HCT116 (cell line): ENCODE measurements around the gene APOC1. TPM values are rescaled to one million over a fixed set of nuclear protein-coding genes. Genes with fewer than 3 reads are reported as not detected.
A peak's percentile ranks its signal among the peaks of the same experiment; 100 is the strongest.

ENCODE experiments used
- ATAC-seq: fragments of 200-7000 bp; cut with Tn5 transposase; 2 replicates; pipeline ENCODE4 v1.9.1; 2020; ENCODE audit warnings: mild to moderate bottlenecking, moderate library complexity
- BruUV-seq: library from RNA; stranded (reverse); fragments of 400-500 nt; replicated peaks from 2 replicates; lab custom pipeline; 2021; lab: Mats Ljungman, UMichigan
- CTCF ChIA-PET: fragments of 300-600 bp; sonication (Branson Sonifier 250); formaldehyde crosslinking; loops from one replicate; lab custom pipeline; 2021; ENCODE audit warnings: antibody characterized with exemption; lab: Charles Lee
- POLR2A ChIA-PET: fragments of 300-600, 350-600 bp; sonication (Branson Sonifier 250); formaldehyde crosslinking; loops from one replicate; lab custom pipeline; 2021; ENCODE audit warnings: antibody characterized with exemption; lab: Charles Lee
- RAD21 ChIA-PET, 2 experiments: fragments of 300-600 bp; sonication (Branson Sonifier 250); formaldehyde crosslinking; loops; one replicate each; lab custom pipeline; 2023; ENCODE audit warnings: low total read pairs in 2 of 2; ENCODE audit not compliant: uncharacterized antibody in 2 of 2, unreplicated experiment in 2 of 2, low non-redundant PET in 1 of 2; lab: Charles Lee
- DNase-seq: peaks from one replicate; pipeline ENCODE4 v3.0.0-alpha.2; 2010; ENCODE audit warnings: low read depth, low spot score
- H2AFZ ChIP-seq: fragments of 200-600 bp; shearing (Covaris generic), sonication (generic); 2 replicates; pipeline ENCODE4 v1.6.1; 2017; ENCODE audit warnings: low read depth, mixed run types, mixed read lengths, antibody characterized with exemption, low read length; ENCODE audit not compliant: poor library complexity, severe bottlenecking
- H3K27ac ChIP-seq: 2 replicates; pipeline ENCODE4 v1.5.1; 2012; ENCODE audit warnings: low read depth, low read length
- H3K27me3 ChIP-seq: fragments of 200-600 bp; sonication (generic); 2 replicates; pipeline ENCODE4 v1.6.1; 2016; ENCODE audit warnings: mixed run types, low read length, mixed read lengths; ENCODE audit not compliant: insufficient read depth
- H3K36me3 ChIP-seq, 2 experiments: fragments of 200-500 bp in 1 of 2; fragments of 200-600 bp in 1 of 2; sonication (Bioruptor generic) in 1 of 2; sonication (generic) in 1 of 2; 2 replicates each; pipeline versions ENCODE4 v1.5.1 to v1.6.1; 2014 to 2016; ENCODE audit warnings: low read length in 2 of 2, inconsistent platforms in 1 of 2, mixed read lengths in 1 of 2, mixed run types in 1 of 2; ENCODE audit not compliant: insufficient read depth in 2 of 2, control insufficient read depth in 1 of 2
- H3K4me1 ChIP-seq, 2 experiments: fragments of 200-600 bp in 1 of 2; sonication (generic) in 1 of 2; 2 replicates each; pipeline versions ENCODE4 v1.5.1 to v1.6.1; 2012 to 2017; ENCODE audit warnings: low read length in 2 of 2, inconsistent platforms in 1 of 2, mild to moderate bottlenecking in 1 of 2, mixed read lengths in 1 of 2, mixed run types in 1 of 2, moderate library complexity in 1 of 2; ENCODE audit not compliant: insufficient read depth in 2 of 2, control insufficient read depth in 1 of 2
- H3K4me2 ChIP-seq: fragments of 200-600 bp; sonication (generic); 2 replicates; pipeline ENCODE4 v1.6.1; 2017; ENCODE audit warnings: mixed run types, low read length, mixed read lengths
- H3K4me3 ChIP-seq, 2 experiments: fragments of 200-600 bp in 1 of 2; sonication (generic) in 1 of 2; replicated peaks in 1 of 2; 2 replicates each; pipeline ENCODE4 v1.5.1; 2011 to 2016; ENCODE audit warnings: low read length in 2 of 2, control low read depth in 1 of 2, low read depth in 1 of 2, mild to moderate bottlenecking in 1 of 2, mixed read lengths in 1 of 2, mixed run types in 1 of 2
- H3K79me2 ChIP-seq: fragments of 200-600 bp; sonication (generic); 2 replicates; pipeline ENCODE4 v1.6.1; 2017; ENCODE audit warnings: mild to moderate bottlenecking, mixed run types, low read length, moderate library complexity, mixed read lengths; ENCODE audit not compliant: insufficient read depth
- H3K9ac ChIP-seq: fragments of 200-600 bp; sonication (generic); 2 replicates; pipeline ENCODE4 v1.6.1; 2016; ENCODE audit warnings: low read length, mixed read lengths
- H3K9me2 ChIP-seq: fragments of 200-600 bp; sonication (generic), shearing (Covaris generic); 2 replicates; pipeline ENCODE4 v1.6.1; 2017; ENCODE audit warnings: mixed run types, mild to moderate bottlenecking, moderate library complexity; ENCODE audit not compliant: insufficient read depth
- H3K9me3 ChIP-seq, 2 experiments: fragments of 200-500 bp in 1 of 2; fragments of 200-600 bp in 1 of 2; sonication (Bioruptor generic) in 1 of 2; sonication (generic) in 1 of 2; 2 replicates each; pipeline ENCODE4 v1.6.1; 2014 to 2017; ENCODE audit warnings: low read length in 2 of 2, mixed read lengths in 2 of 2, inconsistent platforms in 1 of 2, low read depth in 1 of 2, mild to moderate bottlenecking in 1 of 2, mixed run types in 1 of 2, moderate library complexity in 1 of 2; ENCODE audit not compliant: control insufficient read depth in 1 of 2, insufficient read depth in 1 of 2
- H4K20me1 ChIP-seq: fragments of 200-600 bp; sonication (generic), shearing (Covaris generic); 2 replicates; pipeline ENCODE4 v1.6.1; 2017; ENCODE audit warnings: mixed run types, mild to moderate bottlenecking, moderate library complexity; ENCODE audit not compliant: insufficient read depth
- CBX3 ChIP-seq: IDR thresholded peaks from 2 replicates; pipeline ENCODE4 v1.6.1; 2012; ENCODE audit warnings: low read depth
- CEBPB ChIP-seq: IDR thresholded peaks from 2 replicates; pipeline ENCODE4 v1.6.1; 2012; ENCODE audit warnings: low read depth
- EGR1 ChIP-seq: IDR thresholded peaks from 2 replicates; pipeline ENCODE4 v1.6.1; 2012; ENCODE audit warnings: low read depth
- ELF1 ChIP-seq: IDR thresholded peaks from 2 replicates; pipeline ENCODE4 v1.6.1; 2012; ENCODE audit warnings: low read depth, borderline replicate concordance
- EZH2 ChIP-seq: fragments of 200-600 bp; sonication (generic); IDR thresholded peaks from 2 replicates; pipeline ENCODE4 v1.6.1; 2017; ENCODE audit warnings: antibody characterized with exemption, mixed run types
- EZH2phosphoT487 ChIP-seq: fragments of 200-600 bp; IDR thresholded peaks from 2 replicates; pipeline ENCODE4 v1.6.1; 2018; ENCODE audit warnings: antibody characterized with exemption, borderline replicate concordance
- FOSL1 ChIP-seq: IDR thresholded peaks from 2 replicates; pipeline ENCODE4 v1.6.1; 2012; ENCODE audit warnings: low read depth
- POLR2A ChIP-seq: IDR thresholded peaks from 2 replicates; pipeline ENCODE4 v1.7.0; 2011; ENCODE audit warnings: borderline replicate concordance; ENCODE audit not compliant: insufficient read depth, insufficient read length; ENCODE audit errors: extremely low read depth
- POLR2AphosphoS5 ChIP-seq: IDR thresholded peaks from 2 replicates; pipeline ENCODE4 v1.6.1; 2011; ENCODE audit warnings: mild to moderate bottlenecking, low read depth, low read length, moderate library complexity
- RAD21 ChIP-seq: IDR thresholded peaks from 2 replicates; pipeline ENCODE4 v1.6.1; 2012; ENCODE audit warnings: low read depth, mild to moderate bottlenecking
- SIN3A ChIP-seq: IDR thresholded peaks from 2 replicates; pipeline ENCODE4 v1.6.1; 2012; ENCODE audit warnings: low read depth
- SP1 ChIP-seq: IDR thresholded peaks from 2 replicates; pipeline ENCODE4 v1.6.1; 2012; ENCODE audit warnings: low read depth
- SRF ChIP-seq: IDR thresholded peaks from 2 replicates; pipeline ENCODE4 v1.6.1; 2012; ENCODE audit warnings: low read depth
- TCF7L2 ChIP-seq: IDR thresholded peaks from 2 replicates; pipeline ENCODE4 v1.7.0; 2011; ENCODE audit warnings: borderline replicate concordance, inconsistent platforms; ENCODE audit not compliant: insufficient read depth, insufficient read length; ENCODE audit errors: extremely low read depth
- YY1 ChIP-seq: IDR thresholded peaks from 2 replicates; pipeline ENCODE4 v1.6.1; 2011; ENCODE audit warnings: low read length, low read depth, moderate library complexity, mild to moderate bottlenecking; ENCODE audit not compliant: insufficient replicate concordance; ENCODE audit errors: extremely low read depth
- ZBTB33 ChIP-seq: IDR thresholded peaks from 2 replicates; pipeline ENCODE4 v1.6.1; 2011; ENCODE audit warnings: mild to moderate bottlenecking, low read length, moderate library complexity; ENCODE audit not compliant: insufficient replicate concordance; ENCODE audit errors: extremely low read depth
- ZFX ChIP-seq: fragments of 450-650 bp; IDR thresholded peaks from 2 replicates; pipeline ENCODE4 v1.6.1; 2017
- ZNF274 ChIP-seq: fragments of 200-500 bp; sonication (Bioruptor generic); IDR thresholded peaks from 2 replicates; pipeline ENCODE4 v1.6.1; 2014; ENCODE audit warnings: mild to moderate bottlenecking, low read depth, low read length, inconsistent platforms
- intact Hi-C: fragments of 100-400 bp; cut with micrococcal nuclease; formaldehyde crosslinking; loops from 2 replicates; pipeline ENCODE4 v1.10.0; 2022
- total RNA-seq: library from RNA; stranded (reverse); gene quantifications from one replicate; pipeline ENCODE4 v1.2.1, GENCODE V29; 2021; ENCODE audit not compliant: unreplicated experiment
- TF ChIP-seq, protein P1 (sequence below): IDR thresholded peaks from 2 replicates; pipeline ENCODE4 v1.6.1; 2012
- TF ChIP-seq, protein P2 (sequence below): IDR thresholded peaks from 2 replicates; pipeline ENCODE4 v1.6.1; 2012
- TF ChIP-seq, protein P3 (sequence below): IDR thresholded peaks from 2 replicates; pipeline ENCODE4 v1.6.1; 2012; ENCODE audit warnings: low read depth

The APOC1 gene
- total RNA-seq, 1 experiment from 2014 or later: 5.1 TPM

DNA sequence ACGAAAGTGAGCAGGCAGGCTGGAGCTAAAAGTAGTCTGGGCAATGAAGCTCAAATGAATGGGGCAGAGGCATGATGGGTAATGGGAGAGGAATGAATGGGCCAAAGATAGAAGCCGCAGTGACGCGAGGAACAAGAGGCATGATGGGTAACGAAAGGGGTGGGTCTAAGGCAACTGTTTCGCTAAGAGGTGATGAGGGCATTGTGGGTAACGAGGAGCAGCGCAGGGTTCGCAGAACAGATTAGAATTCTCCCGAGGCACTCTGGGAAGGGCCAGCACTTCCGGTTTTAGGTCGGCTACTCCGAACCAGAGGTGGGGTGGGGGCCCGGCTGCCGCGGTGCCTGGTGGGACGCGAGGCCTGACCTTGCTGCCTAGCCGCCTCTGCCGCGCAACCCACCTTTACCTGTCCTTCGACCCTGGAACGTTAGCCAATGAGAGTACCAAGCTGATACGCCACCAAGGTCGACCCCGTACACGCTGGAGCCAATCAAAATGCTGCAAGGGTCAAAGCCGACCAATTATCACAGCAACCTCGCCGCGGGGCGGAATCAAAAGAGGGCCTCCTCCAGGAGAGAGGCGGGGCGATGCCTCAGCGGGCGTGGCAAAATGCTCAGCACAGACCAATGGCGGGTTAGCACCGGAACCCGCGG lies 23.9 kb upstream of the APOC1 start:
- intact Hi-C loops: no loop called here
- ATAC-seq: peak; percentile 84
- BruUV-seq: no TSS peak
- TF ChIP-seq ZBTB33 (no peak), POLR2AphosphoS5 (peak; percentile 96), TCF7L2 (peak; percentile 56), CBX3 (no peak), ZFX (no peak), EZH2phosphoT487 (no peak), SP1 (no peak; the same call in 1 of the 2 replicates), FOSL1 (no peak), POLR2A (peak; percentile 96), ELF1 (peak; percentile 92; the same call in 1 of the 2 replicates), YY1 (peak; percentile 49), ZNF274 (no peak), CEBPB (no peak), SRF (peak; percentile 67; the same call in 1 of the 2 replicates), SIN3A (peak; percentile 98), RAD21 (no peak), EGR1 (no peak), EZH2 (no peak)
- TF ChIP-seq, protein P1, sequence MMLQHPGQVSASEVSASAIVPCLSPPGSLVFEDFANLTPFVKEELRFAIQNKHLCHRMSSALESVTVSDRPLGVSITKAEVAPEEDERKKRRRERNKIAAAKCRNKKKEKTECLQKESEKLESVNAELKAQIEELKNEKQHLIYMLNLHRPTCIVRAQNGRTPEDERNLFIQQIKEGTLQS: no peak
- TF ChIP-seq, protein P2, sequence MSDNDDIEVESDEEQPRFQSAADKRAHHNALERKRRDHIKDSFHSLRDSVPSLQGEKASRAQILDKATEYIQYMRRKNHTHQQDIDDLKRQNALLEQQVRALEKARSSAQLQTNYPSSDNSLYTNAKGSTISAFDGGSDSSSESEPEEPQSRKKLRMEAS: peak; percentile 63
- TF ChIP-seq, protein P3, sequence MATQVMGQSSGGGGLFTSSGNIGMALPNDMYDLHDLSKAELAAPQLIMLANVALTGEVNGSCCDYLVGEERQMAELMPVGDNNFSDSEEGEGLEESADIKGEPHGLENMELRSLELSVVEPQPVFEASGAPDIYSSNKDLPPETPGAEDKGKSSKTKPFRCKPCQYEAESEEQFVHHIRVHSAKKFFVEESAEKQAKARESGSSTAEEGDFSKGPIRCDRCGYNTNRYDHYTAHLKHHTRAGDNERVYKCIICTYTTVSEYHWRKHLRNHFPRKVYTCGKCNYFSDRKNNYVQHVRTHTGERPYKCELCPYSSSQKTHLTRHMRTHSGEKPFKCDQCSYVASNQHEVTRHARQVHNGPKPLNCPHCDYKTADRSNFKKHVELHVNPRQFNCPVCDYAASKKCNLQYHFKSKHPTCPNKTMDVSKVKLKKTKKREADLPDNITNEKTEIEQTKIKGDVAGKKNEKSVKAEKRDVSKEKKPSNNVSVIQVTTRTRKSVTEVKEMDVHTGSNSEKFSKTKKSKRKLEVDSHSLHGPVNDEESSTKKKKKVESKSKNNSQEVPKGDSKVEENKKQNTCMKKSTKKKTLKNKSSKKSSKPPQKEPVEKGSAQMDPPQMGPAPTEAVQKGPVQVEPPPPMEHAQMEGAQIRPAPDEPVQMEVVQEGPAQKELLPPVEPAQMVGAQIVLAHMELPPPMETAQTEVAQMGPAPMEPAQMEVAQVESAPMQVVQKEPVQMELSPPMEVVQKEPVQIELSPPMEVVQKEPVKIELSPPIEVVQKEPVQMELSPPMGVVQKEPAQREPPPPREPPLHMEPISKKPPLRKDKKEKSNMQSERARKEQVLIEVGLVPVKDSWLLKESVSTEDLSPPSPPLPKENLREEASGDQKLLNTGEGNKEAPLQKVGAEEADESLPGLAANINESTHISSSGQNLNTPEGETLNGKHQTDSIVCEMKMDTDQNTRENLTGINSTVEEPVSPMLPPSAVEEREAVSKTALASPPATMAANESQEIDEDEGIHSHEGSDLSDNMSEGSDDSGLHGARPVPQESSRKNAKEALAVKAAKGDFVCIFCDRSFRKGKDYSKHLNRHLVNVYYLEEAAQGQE: no peak

More for the DNA sequence above, 23.9 kb upstream of the APOC1 start:
- Histone ChIP-seq H3K79me2 (peaks cover 45% of the 10 kb centered on the region), H3K4me3 (peak overlapping the region; percentile 71 to 79), H3K27me3 (no peaks in the 10 kb centered on the region), H3K27ac (peak overlapping the region; percentile 88), H3K9me2 (no peaks in the 10 kb centered on the region), H3K4me2 (peak overlapping the region; percentile 89), H2AFZ (no peak overlapping the region), H3K36me3 (peaks cover 10 to 43% of the 10 kb centered on the region in 2 experiments), H3K9me3 (no peaks in the 10 kb centered on the region), H3K4me1 (peaks cover 12 to 20% of the 10 kb centered on the region in 2 experiments), H3K9ac (peak overlapping the region; percentile 80), H4K20me1 (peaks cover 6% of the 10 kb centered on the region; the same call in 1 of the 2 replicates)
- POLR2A ChIA-PET: interaction anchor here (0.6 to 1.6 kb wide), 15 partner anchors 8 to 524 kb away, joined by 3 to 6 read pairs (median 4); partner anchors contain the start of genes BLOC1S3, NECTIN2, PVR and TRAPPC6A
- CTCF ChIA-PET: interaction anchor here (1.1 to 1.6 kb wide), 7 partner anchors 13 to 320 kb away, joined by 3 to 7 read pairs (median 5); partner anchors contain the start of gene NECTIN2
- RAD21 ChIA-PET: interaction anchor here in 1 of 2 experiments (0.6 kb wide), 1 partner anchor 190 kb away, joined by 3 read pairs; no protein-coding TSS in a partner anchor
- peak; percentile 100 for DNase-seq
